DMS53 treated with DMSO at 0.1 percent for 48 hours (cell line): ENCODE measurements around the gene SGK1.
"Not testable (repeated sequence)": the region's sequence is repeated elsewhere in the genome, so short reads cannot be mapped to it uniquely, and the experiment has no call there.

Experiments
- DNase-seq: peaks from one replicate; lab custom pipeline; 2025; ENCODE audit not compliant: unreplicated experiment; lab: John Stamatoyannopoulos, UW

Gene SGK1

DNA sequence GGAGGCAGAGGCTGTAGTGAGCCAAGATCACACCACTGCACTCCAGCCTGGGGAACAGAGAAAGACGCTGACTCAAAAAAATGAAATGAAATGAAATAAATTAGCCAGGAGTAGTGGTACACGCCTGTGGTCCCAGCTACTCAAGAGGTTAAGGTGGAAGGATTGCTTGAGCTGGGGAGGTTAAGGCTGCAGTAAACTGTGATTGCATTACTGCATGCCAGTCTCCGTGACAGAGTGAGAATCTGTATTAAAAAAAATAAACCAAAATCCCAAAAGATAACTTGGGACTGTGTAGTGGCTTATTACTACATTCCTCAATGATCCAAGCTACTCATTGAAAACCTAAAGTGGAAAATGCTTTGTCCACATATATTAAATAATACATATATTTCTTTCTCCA is 87.0 kb downstream of the SGK1 start:
- no peak for DNase-seq

DNA sequence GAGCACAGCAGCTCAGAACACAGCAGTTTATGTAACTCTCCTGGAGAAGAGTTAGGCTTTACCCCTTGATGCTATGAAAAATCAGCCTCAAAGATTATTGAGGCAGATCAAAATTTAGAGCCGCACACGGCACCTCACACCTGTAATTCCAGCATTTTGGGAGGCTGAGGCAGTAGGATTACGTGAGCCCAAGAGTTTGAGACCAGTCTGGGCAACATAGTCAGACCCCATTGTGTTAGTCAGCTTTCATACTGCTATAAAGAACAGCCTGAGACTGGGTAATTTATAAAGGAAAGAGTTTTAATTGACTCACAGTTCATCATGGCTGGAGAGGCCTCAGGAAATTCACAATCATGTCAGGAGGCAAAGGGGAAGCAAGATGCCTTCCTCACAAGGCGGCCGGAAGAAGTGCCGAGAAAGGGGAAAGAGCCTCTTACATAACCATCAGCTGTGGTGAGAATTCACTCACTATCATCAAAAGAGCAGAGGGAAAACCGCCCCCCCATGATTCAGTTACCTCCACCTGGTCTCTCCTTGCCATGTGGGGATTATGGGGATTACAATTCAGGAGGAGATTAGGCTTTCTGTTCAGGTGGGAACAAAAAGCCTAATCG is 87.7 kb downstream of the SGK1 start:
- no peak for DNase-seq

DNA sequence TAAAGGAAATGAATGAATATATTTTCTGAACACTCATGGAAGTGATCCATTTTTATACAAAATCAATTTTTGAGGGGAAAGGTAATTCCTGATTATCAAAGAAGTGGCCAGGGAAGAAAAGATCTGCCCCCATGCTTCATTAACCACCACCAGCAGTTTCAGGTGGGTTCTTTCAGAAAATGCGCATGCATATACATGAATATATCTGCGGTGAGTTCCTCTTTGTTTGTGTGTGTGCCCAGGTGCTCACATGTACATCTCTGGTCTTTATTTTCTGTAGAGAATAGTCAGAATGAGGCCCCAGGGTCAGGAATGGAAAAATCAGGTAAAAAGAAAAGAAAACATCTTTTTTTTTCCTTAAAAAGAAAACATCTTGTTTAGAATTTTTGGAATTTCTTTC is 88.4 kb downstream of the SGK1 start:
- no peak for DNase-seq

DNA sequence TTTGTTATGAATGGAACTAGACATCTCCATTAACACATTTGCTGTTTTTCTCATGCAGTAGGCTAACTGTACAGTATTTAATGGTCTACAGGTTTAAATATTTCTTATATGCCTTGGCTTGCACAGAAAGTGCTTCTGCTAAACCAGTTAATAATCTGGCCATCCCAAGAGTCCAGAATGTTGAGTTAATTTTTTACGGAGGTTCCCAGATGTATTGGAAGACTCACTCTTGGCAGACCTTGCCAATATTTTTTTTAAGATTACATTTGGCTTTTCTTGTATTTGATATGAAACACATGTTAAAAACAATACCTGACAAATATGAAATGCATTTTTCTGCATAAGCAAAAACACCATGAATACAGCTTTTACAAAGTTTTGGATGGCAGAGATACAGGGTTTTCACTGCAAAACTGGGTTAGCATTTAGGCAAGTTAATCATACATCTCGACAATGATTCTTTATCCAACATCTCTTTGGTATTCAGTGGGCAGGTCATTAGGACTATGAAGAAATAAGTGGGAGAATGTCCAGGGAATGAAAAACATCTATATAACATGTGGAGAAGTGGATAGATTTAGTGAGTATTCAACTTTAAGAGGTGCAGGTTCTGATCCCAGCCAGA is 94.0 kb downstream of the SGK1 start:
- DNase-seq, result no peak

DNA sequence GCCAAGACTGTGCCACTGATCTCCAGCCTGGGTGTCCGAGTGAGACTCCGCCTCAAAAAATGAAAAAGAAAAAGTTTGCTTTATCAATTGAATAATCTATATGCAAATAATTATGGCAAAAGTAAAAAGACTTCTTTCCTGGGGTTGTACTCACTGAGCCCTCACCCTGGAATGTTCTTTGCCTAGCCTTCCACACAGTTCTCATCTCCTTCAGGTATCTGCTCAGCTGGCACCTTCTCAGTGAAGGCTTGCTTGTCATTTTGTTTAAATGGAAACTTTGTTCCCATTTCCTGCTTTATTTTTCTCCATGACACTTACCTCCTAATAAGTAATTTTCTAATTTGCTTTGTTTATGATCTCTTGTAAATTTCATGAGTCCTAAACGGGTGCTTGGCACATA is 96.7 kb downstream of the SGK1 start:
- DNase-seq, result no peak

DNA sequence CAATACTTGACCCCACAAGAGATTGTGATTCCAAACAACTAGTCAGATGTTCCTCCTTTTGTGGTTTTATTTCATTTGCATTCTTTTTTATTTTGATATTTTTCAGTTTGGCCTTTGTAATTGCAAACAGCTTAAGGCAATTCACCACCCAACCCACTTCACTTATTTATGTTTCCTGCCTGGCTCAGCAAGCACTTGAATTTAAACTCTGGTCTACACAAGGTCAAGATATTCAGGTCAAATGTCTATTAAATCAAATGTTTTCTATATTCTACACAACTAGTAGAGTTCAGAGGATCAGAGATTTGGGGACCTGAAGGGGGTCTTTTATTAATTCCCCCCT is 100.1 kb downstream of the SGK1 start:
- DNase-seq, result no peak

DNA sequence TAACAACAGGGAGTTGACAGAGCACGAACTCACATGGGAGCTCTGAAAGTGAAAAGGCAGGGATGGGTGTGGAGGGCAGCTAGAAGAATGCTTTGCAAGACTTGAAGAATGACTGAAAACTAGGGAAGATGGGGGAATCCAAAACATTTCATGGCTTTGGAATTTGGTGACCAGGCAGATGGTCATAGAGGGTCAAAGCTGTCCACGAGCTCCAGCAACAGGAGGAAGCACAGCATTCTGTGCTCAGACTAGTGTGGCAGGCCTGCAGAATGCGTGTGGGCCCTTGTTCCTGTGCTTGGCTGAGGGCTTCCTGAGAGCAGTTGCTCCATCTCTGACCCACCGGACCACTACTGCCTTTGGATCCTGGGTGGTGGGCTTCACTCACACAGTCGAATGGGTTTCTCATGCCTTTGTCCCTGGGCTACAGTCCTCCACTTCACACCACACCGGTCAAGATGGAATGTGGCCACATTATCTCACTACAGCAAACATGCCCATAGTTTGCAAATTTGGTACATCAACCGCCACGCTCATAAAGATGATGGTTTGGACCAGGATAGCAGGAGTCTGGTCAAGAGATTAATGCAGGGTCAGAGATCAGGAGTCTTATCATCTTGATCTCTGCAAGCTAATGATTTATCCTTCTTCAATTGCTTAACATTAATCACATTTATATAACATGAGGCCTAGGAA is 100.7 kb downstream of the SGK1 start:
- DNase-seq, result no peak

DNA sequence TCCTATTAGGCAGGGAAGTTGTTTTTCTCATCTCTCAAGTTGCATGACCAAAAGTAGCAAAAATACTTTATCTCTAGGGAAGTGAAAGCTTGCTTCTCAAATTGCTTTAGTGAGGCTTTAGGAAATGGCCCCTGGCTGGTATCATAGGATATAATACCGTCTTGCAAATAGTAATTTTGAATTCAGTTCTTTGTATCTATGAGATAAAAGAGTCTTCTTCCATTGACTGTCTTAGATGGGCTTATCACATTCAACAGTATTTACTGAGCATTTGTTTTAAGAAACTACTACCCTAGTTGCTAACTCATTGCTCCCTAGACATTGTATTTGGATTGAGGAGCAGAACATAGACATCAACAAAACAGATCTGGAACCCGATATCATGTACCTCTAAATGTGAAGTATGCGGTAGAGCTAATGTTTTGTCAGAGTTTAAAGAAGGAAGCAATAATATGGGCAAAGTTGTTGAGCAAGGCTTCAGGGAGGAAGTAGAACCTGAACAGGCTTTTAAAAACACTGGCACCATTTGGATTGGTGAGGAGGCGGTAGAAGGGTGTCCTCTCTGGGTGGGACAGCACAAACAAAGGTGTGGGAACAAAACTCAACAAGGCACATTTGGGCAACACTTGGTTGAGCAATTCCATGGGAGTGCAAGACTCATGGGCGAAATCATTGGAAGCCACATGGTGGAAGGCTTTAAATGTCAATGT is 101.5 kb downstream of the SGK1 start:
- no peak for DNase-seq

DNA sequence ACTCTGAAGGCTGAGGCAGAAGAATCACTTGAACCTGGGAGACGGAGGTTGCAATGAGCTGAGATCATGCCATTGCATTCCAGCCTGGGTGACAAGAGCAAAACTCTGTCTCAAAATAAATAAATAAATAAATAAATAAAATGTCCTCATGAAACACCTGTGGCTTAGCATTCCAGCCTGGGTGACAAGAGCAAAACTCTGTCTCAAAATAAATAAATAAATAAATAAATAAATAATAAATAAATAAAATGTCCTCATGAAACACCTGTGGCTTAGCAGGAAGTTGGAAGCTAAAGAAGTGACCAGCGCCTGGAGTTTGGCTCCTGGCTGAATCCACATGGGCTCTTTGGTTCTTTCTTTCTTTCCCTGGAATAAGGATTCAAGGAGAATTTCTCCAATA is 104.5 kb downstream of the SGK1 start:
- DNase-seq, result not testable (repeated sequence)

DNA sequence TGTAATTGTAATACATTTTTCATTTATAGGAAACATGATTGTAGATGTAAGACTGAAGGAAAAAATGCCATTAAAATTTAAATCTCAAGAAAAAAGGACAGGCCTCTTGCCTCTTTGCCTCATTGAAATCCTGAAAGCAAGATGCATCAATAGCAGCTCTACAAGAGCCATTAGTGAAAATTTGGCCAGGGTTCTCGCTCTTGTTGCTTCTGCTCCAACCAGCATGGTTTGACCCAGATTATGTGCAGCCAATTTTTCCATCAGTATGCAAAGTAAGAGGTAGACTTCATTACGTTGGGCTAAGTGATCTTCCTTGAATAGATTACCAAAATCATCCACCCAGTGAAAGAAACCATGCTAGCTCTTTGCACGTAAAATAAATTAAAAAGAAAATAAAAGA is 106.6 kb downstream of the SGK1 start:
- no peak for DNase-seq

DNA sequence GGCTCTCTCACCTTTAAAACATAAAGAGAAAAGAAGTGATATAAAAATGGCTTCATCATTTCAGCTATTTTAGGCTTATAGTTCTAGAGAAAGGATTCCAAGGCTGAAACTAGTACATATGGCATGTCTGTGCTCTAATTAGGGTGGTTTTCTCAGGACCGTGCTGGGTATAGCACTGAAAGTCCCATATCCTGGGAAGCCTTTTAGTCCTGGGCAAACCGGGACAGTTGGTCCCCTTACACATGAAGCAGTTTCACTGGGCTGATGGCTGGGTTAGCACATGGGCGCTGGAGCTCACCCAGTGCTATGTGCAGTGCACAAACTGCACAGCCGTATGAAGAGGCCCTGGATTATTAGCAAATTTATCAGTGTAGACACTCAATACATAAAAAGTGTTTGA is 110.5 kb downstream of the SGK1 start:
- no peak for DNase-seq

DNA sequence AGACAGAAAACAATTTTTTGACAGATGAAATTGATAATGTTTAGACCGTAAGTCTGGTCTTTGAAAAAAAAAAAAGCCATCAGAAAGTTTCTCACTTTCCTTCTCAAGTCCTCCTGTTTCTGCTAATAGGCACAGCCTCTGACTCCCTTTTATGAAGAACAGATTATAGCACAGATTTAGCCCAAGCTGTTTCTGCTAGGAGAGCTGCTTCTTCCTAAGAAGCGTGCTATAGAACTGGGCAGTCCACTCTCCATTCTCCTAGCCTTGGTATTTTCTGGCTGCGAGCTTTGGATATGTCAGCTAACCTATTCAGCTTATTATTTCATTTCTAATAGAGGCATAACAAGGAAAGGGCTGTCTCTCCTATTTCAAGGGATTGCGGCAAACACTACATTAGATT is 112.5 kb downstream of the SGK1 start:
- no peak for DNase-seq

DNA sequence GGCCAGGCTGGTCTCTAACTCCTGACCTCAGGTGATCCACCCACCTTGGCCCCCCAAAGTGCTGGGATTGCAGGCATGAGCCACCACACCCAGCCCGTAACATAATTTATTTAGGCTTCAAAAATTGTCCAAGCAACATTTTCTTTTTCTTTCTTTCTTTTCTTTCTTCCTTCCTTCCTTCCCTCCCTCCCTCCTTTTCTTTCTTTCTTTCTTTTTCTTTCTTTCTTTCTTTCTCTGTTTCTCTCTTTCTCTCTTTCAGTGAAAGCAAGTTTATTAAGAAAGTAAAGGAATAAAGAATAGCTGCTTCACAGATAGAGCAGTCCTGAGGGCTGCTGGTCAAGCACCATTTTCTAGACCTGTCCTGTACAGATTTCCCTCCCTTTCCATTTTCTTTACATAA is 113.2 kb downstream of the SGK1 start:
- not testable (repeated sequence) for DNase-seq

DNA sequence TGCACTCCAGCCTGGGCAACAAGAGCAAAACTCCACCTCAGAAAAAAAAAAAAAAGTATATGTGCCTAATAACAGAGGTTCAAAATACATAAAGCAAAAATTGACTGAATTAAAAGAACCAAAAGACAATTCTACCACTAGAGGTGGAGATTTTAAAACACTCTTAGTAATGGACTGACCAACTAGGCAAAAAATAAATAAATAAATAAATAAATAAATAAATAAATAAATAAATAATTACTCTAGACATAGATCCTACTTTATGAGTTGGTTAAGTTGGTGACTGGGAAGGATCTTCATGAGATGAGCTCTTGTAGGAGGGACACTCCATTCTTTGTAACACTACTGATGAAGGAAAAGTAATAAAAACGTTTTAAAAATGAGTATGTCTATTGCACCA is 113.9 kb downstream of the SGK1 start:
- DNase-seq, result no peak

DNA sequence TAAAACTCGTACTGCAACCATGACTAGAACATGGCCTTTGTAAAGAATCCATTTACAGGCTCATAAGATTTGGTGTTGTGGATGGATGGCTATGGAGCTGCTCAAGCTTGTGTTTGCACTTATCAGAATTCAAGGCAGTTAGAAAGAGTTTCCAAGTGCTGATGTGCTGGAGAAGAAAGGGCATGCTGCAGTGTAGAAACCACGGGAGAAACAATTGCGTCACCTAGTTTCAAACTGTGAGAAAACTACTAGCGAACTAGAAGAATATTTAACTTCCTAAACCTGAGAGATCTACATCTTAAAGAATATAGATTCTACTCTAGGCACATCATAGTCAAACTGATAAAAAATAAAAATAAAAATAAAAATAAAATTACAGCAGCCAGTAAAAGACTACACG is 116.2 kb downstream of the SGK1 start:
- no peak for DNase-seq

DNA sequence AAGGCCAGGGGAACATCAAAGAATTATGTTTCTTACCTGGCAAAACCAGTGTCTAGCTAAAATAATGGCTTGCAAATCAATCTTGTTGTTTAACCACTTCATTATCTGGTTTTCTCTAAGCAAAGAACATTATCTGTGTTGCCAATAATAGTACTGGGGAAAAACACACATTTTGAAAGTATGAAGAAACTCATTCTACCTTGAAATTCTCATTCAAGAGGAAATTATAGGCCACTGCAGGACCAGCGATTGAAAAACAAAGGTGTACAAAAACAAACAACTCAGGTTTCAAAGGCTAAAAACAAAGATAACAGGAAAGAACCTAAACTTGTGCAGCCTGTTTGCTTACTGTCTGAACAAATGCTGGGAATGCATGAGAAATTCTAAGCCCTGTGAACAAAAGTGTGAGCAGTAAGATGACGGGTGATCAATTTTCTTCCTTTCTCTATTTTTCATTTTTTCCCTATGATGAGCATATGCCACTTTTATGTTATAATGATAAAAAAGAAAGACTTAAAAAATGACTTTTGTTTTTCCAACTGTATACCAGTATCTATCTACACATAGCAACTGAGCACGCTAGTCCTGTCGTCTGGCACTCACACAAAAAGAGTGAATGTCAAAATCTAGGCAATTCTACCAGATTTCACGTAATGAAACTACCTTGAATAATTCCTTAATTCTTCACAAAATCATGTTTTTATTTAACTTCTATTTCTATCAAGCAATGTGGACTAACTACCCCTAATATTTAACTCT is 117.9 kb downstream of the SGK1 start:
- DNase-seq, result peak; percentile 45

DNA sequence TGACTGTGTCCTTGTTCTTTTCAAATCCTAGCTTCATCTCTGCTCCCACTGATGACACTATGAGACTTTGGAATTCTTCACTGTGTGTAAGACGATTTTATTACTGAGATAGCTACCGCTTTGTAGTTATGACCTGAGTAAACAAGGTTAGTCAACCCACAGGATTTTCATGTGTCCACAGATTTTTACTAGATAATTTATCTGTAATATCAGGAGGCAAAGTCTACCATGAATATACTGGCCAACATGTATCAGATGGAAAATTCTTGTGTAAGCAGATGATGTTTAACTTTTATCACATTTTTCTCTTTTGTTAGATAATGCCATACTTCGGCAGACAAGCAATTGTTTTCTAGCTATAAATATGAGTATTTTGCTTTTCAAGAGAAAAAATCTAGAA is 119.8 kb downstream of the SGK1 start:
- DNase-seq, result no peak

DNA sequence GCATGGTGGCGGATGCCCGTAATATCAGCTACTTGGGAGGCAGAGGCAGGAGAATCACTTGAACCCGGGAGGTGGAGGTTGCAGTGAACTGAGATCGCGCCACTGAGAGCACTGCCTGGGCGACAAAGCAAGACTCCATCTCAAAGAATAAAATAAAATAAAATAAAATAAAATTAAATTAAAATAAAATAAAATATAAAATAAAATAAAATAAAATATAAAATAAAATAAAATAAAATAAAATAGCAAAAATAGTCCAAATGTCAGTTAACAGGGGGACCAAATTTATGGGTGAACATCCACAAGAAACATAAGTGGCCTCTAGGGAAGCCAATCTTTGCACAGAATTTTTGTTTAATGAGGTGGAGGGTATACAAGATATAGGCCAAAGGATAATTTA is 120.2 kb downstream of the SGK1 start:
- DNase-seq, result not testable (repeated sequence)

DNA sequence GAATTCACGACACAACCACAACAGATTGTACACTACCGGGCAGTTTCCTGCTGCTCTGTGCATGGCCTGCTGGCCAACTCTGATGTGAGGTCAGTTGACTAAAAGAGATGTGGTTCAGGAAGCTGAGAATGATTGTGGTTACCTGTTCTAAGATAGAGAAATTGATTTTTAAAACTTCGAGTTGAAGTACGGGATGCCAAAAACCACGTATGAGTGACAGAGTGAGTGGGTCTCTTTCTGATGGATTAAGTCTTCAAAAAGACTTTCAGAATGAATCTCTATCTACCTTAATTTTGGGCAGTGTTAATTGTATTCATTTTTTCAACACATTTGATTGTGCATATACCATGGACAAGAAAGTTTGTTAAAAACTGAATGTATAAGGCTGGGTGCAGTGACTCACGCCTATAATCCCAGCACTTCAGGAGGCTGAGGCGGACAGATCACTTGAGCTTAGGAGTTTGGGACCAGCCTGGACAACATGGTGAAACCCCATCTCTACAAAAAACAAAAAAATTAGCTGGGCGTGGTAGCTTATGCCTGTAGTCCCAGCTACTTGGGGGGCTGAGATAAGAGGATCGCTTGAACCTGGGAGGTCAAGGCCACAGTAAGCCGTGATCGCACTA is 121.2 kb downstream of the SGK1 start:
- DNase-seq, result no peak

DNA sequence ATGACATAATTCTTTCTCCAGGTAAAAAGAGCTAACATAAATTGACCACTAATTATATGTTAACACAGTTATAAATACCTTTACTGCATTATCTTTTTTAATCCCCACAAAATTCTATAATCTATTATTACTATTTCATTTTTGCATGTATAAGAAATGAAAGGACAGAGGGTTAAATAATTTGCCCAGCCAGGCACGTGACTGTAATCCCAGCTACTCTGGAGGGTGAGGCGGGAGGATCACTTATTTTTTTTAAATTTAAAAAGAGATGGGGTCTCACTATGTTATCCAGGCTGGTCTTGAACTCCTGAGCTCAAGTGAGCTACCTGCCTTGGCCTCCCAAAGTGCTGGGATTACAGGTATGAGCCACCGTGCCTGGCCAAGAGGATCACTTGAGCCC is 121.9 kb downstream of the SGK1 start:
- DNase-seq, result no peak
